EH (cell line): ENCODE data around the gene CD177.
"Not testable (repeated sequence)": the region's sequence is repeated elsewhere in the genome, so short reads cannot be mapped to it uniquely, and the experiment has no call there.

ENCODE experiments used
- DNase-seq: peaks from one replicate; pipeline ENCODE4 v3.0.0-alpha.2; 2015; ENCODE audit warnings: low read depth

The CD177 gene

GRCh38 chr19:43380771-43381386 lies 27.4 kb downstream of the CD177 start:
- DNase-seq, result no peak

- not testable (repeated sequence) for DNase-seq
Measured at GRCh38 chr19:43382586-43383216, 29.2 kb downstream of the CD177 start.

DNA sequence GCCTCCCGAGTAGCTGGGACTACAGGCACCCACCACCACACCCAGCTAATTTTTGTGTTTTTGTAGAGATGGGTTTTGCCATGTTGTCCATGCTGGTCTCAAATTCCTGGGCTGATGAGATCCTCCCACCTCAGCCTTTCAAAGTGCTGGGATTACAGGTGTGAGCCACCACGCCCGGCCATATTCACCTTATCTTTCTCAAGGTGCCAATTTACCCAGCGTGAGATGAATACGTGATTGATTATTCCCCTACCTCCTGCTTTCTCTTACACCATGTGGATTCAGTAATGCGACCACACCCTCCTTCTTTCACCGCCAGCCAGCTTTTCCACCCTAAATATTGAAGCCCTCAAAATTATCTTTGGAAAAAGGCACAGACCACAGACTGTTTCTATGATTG lies 29.8 kb downstream of the CD177 start:
- DNase-seq, result not testable (repeated sequence)

GRCh38 chr19:43383759-43384158 lies 30.3 kb downstream of the CD177 start:
- not testable (repeated sequence) for DNase-seq

DNA sequence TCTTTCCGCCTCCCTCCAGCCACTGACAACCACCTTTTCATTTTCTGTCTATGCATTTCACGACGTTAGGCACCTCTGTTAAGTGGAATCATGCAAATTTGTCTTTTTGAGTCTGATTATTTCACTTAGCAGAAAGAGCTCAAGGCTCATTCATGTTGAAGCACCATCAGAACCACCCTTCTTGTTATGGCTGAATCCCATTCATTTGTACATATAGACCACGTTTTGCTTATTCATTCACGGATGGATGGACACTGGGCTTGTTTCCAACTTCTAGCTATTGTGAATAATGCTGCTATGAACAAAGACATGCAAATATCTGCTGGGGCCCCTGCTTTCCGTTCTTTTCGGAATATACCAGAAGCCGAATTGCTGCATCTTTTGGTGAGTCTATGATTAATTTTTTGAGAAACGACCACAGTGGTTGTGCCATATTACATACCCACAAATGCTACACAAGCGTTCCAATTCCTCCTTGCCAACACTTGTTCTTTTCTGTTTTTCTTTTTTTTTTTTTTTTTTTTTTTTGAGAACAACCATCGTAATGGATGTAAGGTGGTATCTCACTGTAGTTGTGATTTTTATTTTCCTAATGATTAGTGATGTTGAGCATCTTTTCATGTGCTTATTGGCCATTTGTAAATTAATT lies 37.5 kb downstream of the CD177 start:
- DNase-seq, result not testable (repeated sequence)

DNA sequence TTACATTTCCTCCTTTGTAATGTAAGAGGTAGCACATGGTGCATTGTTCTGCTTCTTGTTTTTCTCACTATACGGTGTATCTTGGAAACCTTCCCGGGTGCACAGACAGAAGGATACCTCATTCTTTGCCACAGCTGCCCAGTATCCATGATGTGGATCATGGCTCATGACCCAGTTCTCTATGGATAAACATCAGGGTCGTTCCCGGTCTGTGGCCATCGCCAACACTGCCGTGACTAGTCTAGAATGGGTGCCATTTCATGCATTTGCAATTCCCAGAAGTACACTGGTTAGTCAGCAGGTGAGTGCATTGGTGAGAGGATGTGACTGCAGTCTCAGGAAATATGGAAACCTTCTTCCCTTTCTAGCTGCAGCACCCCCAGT lies 38.1 kb downstream of the CD177 start:
- not testable (repeated sequence) for DNase-seq

DNA sequence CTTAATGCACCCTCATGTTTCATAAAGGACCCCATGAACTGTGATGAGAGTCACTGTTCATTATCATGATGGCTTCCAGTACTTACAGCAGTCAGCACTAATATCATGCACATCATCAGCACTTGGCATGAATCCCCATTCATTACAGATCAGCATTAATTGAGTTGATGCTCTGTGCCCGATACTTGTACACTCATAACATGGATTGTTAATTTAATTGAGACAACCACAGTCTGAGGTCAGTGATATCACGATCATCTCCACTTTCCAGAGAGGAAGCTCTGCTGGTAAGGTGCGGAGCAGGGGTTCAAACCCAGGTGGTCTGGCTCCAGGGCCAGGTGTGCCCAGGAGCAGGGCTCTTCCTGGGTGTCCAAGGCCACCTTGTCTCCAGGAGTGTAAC lies 40.0 kb downstream of the CD177 start:
- not testable (repeated sequence) for DNase-seq

GRCh38 chr19:43395561-43395960 lies 42.1 kb downstream of the CD177 start:
- DNase-seq, result no peak

GRCh38 chr19:43406297-43406696 lies 52.8 kb downstream of the CD177 start:
- no peak for DNase-seq

DNA sequence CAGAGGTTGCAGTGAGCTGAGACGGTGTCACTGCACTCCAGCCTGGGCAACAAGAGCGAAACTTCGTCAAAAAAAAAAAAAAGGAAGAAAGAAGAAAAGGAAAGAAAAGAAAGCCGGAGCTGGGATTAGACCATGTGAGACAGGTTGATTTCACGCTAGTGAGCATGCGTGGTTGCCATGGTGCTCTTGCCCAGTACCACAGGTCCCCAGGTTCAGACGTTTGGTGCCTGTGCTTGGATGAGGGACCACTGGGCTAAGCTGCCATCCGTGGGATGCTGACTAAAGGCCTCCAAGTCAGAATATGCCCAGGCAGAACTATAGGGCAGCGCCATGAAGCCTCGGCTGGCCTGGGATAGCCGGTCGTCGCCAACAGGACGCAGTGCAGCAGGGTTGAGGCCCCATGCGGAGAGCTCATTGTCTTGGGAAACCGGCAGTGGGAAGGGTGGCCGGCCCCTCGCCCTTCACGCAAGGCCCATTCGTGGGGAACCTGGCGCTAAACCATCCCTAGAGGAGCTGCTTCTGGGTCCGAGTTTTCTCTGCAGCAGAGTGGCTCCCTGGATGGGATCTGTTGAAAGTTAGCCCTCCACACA lies 54.0 kb downstream of the CD177 start:
- no peak for DNase-seq

GRCh38 chr19:43408043-43408442 lies 54.6 kb downstream of the CD177 start:
- DNase-seq, result no peak

DNA sequence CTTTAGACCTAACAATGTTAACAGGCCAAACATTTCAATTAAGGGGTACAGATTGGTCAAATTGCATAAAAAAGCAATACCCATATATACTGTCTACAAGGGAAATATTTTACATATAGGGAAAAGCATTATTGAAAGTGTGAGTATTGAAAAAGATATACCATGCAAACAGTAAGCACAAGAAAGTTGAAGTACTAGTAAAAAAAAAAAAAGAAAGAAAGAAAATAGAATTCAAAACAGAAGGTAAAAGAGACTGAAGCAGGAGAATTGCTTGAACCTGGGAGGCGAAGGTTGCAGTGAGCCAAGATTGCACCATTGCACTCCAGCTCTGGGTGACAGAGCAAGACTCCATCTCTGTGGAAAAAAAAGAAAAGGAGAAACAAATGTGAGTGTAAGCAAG lies 55.9 kb downstream of the CD177 start:
- no peak for DNase-seq

DNA sequence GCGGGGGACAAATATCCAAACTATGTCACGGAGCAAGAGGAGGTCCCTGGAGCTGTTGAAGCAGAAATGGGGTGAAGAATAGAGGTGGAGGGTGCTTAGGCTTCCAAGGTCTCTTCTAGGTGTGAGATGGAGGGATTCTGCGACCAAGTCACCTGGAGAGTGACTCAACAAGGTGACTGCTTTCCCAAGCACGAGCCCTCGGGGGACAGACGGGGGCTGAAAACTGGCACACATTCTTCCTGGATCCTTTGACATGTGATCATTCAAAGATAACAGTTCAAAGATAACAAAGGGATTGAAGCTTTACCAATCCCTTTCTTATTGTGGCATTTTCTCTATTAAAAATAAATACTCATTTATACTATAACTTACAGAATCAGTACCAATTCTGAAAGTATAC lies 59.0 kb downstream of the CD177 start:
- no peak for DNase-seq
